OCI-LY1 (cell line): ENCODE measurements around the gene LILRB4.
"Not testable (repeated sequence)": the region's sequence is repeated elsewhere in the genome, so short reads cannot be mapped to it uniquely, and the experiment has no call there.

Source experiments
- H2AFZ ChIP-seq: fragments of 200-600 bp; sonication (generic), shearing (Covaris generic); 2 replicates; pipeline ENCODE4 v1.6.0; 2014; ENCODE audit warnings: antibody characterized with exemption, mild to moderate bottlenecking, low read length
- H3F3A ChIP-seq: fragments of 200-600 bp; sonication (generic), shearing (Covaris generic); 2 replicates; pipeline ENCODE4 v1.6.0; 2014; ENCODE audit warnings: mild to moderate bottlenecking, antibody characterized with exemption, low read length, moderate library complexity; ENCODE audit not compliant: insufficient read depth
- H3K27ac ChIP-seq: fragments of 200-600 bp; sonication (generic); 2 replicates; pipeline ENCODE4 v1.5.1; 2014; ENCODE audit warnings: low read length, mixed run types, mild to moderate bottlenecking, low read depth; ENCODE audit not compliant: poor library complexity, severe bottlenecking
- H3K27me3 ChIP-seq: fragments of 200-600 bp; sonication (generic); 2 replicates; pipeline ENCODE4 v1.6.0; 2014; ENCODE audit warnings: antibody characterized with exemption, mild to moderate bottlenecking, low read length, moderate library complexity; ENCODE audit not compliant: insufficient read depth
- H3K36me3 ChIP-seq: fragments of 200-600 bp; sonication (generic); 2 replicates; pipeline ENCODE4 v1.6.1; 2014; ENCODE audit warnings: mild to moderate bottlenecking, antibody characterized with exemption, low read length, moderate library complexity, mixed read lengths; ENCODE audit not compliant: insufficient read depth
- H3K4me1 ChIP-seq: fragments of 200-600 bp; sonication (generic); 2 replicates; pipeline ENCODE4 v1.5.1; 2014; ENCODE audit warnings: mild to moderate bottlenecking, low read length, moderate library complexity; ENCODE audit not compliant: insufficient read depth, severe bottlenecking
- H3K4me2 ChIP-seq: fragments of 200-600 bp; sonication (generic), shearing (Covaris generic); 2 replicates; pipeline ENCODE4 v1.6.1; 2014; ENCODE audit warnings: low read length
- H3K4me3 ChIP-seq: fragments of 200-600 bp; sonication (generic); 2 replicates; pipeline ENCODE4 v1.5.1; 2014; ENCODE audit warnings: low read length, low read depth, mild to moderate bottlenecking, mixed read lengths; ENCODE audit not compliant: poor library complexity, severe bottlenecking
- H3K79me2 ChIP-seq: fragments of 200-600 bp; shearing (Covaris generic); 2 replicates; pipeline ENCODE4 v1.6.1; 2016; ENCODE audit warnings: mixed run types, low read length, mixed read lengths; ENCODE audit not compliant: insufficient read depth
- H3K9ac ChIP-seq: fragments of 200-600 bp; sonication (generic), shearing (Covaris generic); 2 replicates; pipeline ENCODE4 v1.6.1; 2014; ENCODE audit warnings: mild to moderate bottlenecking, low read length, mixed read lengths
- H3K9me2 ChIP-seq: fragments of 200-600 bp; sonication (generic), shearing (Covaris generic); 2 replicates; pipeline ENCODE4 v1.6.1; 2014; ENCODE audit warnings: low read depth, mild to moderate bottlenecking, low read length, mixed read lengths
- H3K9me3 ChIP-seq: fragments of 200-600 bp; shearing (Covaris generic); 2 replicates; pipeline ENCODE4 v1.6.1; 2014; ENCODE audit warnings: low read length, mixed read lengths
- H4K20me1 ChIP-seq: fragments of 200-600 bp; sonication (generic), shearing (Covaris generic); 2 replicates; pipeline ENCODE4 v1.6.0; 2016; ENCODE audit warnings: mild to moderate bottlenecking, low read length; ENCODE audit not compliant: insufficient read depth
- CTCF ChIP-seq: fragments of 200-600 bp; sonication (generic), shearing (Covaris generic); IDR thresholded peaks from 2 replicates; pipeline ENCODE4 v1.5.1; 2017; ENCODE audit warnings: mild to moderate bottlenecking, antibody characterized with exemption, low read length, moderate library complexity, mixed read lengths
- EZH2 ChIP-seq: fragments of 200-600 bp; sonication (generic), shearing (Covaris generic); IDR thresholded peaks from 2 replicates; pipeline ENCODE4 v1.8.0; 2017; ENCODE audit warnings: borderline replicate concordance, mixed run types, mild to moderate bottlenecking, antibody characterized with exemption, low read length, moderate library complexity, mixed read lengths

LILRB4 gene

GRCh38 chr19:54616821-54617560, 45.8 kb upstream of the LILRB4 start:
- H3K27ac ChIP-seq = no peak overlapping the region
- no peak overlapping the region for H2AFZ ChIP-seq
- TF ChIP-seq CTCF (no peak), EZH2 (no peak)
- H3K9me3 ChIP-seq = no peaks in the 10 kb centered on the region
- no peaks in the 10 kb centered on the region for H4K20me1 ChIP-seq
- H3K27me3 ChIP-seq = no peaks in the 10 kb centered on the region; the same call in 1 of the 2 replicates
- H3K36me3 ChIP-seq = no peaks in the 10 kb centered on the region
- H3K9me2 ChIP-seq = no peaks in the 10 kb centered on the region
- H3K4me2 ChIP-seq = no peak overlapping the region
- no peak overlapping the region for H3K9ac ChIP-seq
- H3K79me2 ChIP-seq = no peaks in the 10 kb centered on the region
- H3F3A ChIP-seq = no peaks in the 10 kb centered on the region
- no peak overlapping the region for H3K4me3 ChIP-seq
- no peaks in the 10 kb centered on the region for H3K4me1 ChIP-seq

GRCh38 chr19:54620464-54620863, 42.3 kb upstream of the LILRB4 start:
- no peak overlapping the region for H2AFZ ChIP-seq
- H3K9me2 ChIP-seq = no peaks in the 10 kb centered on the region
- no peaks in the 10 kb centered on the region for H4K20me1 ChIP-seq
- TF ChIP-seq CTCF = no peak
- no peak for TF ChIP-seq EZH2
- no peaks in the 10 kb centered on the region for H3K79me2 ChIP-seq
- no peaks in the 10 kb centered on the region for H3K36me3 ChIP-seq
- no peaks in the 10 kb centered on the region for H3K9me3 ChIP-seq
- H3F3A ChIP-seq = no peaks in the 10 kb centered on the region
- H3K27ac ChIP-seq = no peak overlapping the region
- no peak overlapping the region for H3K9ac ChIP-seq
- no peak overlapping the region for H3K4me2 ChIP-seq
- H3K4me3 ChIP-seq = no peak overlapping the region
- no peaks in the 10 kb centered on the region for H3K4me1 ChIP-seq
- H3K27me3 ChIP-seq = no peaks in the 10 kb centered on the region; the same call in 1 of the 2 replicates

- no peaks in the 10 kb centered on the region for H3K9me2 ChIP-seq
- H3K79me2 ChIP-seq = no peaks in the 10 kb centered on the region
- no peaks in the 10 kb centered on the region for H3K36me3 ChIP-seq
- no peaks in the 10 kb centered on the region for H3K9me3 ChIP-seq
- no peak overlapping the region for H3K9ac ChIP-seq
- H3K4me2 ChIP-seq = no peak overlapping the region
- no peaks in the 10 kb centered on the region for H3K4me1 ChIP-seq
- H3K27me3 ChIP-seq = no peaks in the 10 kb centered on the region
- no peaks in the 10 kb centered on the region for H4K20me1 ChIP-seq
- H3K27ac ChIP-seq = no peak overlapping the region
- no peak overlapping the region for H2AFZ ChIP-seq
- TF ChIP-seq CTCF (no peak), EZH2 (no peak)
- no peak overlapping the region for H3K4me3 ChIP-seq
- H3F3A ChIP-seq = no peaks in the 10 kb centered on the region
Observed at GRCh38 chr19:54622431-54622830, 40.4 kb upstream of the LILRB4 start.

- H3K27me3 ChIP-seq, H3K79me2 ChIP-seq, H3K4me2 ChIP-seq, H3K27ac ChIP-seq, H3F3A ChIP-seq, H3K4me1 ChIP-seq, H3K9me2 ChIP-seq, H2AFZ ChIP-seq, H3K9me3 ChIP-seq, H4K20me1 ChIP-seq, H3K36me3 ChIP-seq, H3K4me3 ChIP-seq, H3K9ac ChIP-seq: not testable (repeated sequence)
Observed at GRCh38 chr19:54624234-54624633, 38.6 kb upstream of the LILRB4 start.

GRCh38 chr19:54624934-54625730, 37.7 kb upstream of the LILRB4 start:
- not testable (repeated sequence) for H3K79me2 ChIP-seq, H3K27ac ChIP-seq, H3K4me1 ChIP-seq, H4K20me1 ChIP-seq, H3K36me3 ChIP-seq, H3K9me2 ChIP-seq, H3K4me2 ChIP-seq, H3F3A ChIP-seq, H2AFZ ChIP-seq, H3K4me3 ChIP-seq, H3K9me3 ChIP-seq, H3K9ac ChIP-seq, H3K27me3 ChIP-seq
